ENCODE measurements around the gene THRB.

THRB gene

DNA sequence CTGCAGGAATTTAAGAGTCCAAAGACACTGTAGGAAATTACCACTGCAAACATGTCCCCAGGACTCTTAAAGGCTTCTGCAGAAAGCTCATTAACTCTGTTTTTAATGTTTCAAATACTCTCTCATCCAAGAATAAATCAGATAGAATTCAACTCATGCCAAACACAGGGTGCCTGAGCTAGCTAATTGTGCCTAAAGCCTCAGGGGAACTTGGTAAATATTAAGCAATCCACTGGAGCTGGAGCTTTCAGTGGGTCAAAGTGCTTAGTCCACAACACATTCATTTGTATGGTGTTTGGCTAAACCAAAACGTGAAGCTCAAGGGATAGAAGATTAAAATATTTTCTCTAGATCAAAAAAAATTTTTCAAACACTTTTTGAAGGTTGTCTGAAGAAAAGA, 131.4 kb downstream of the THRB start:
- H3K27me3 ChIP-seq, result no peaks in the 10 kb centered on the region
- H3K4me1 ChIP-seq, result no peaks in the 10 kb centered on the region
- no peak for DNase-seq
- no peaks in the 10 kb centered on the region for H3K9me3 ChIP-seq
- TF ChIP-seq, protein P1, sequence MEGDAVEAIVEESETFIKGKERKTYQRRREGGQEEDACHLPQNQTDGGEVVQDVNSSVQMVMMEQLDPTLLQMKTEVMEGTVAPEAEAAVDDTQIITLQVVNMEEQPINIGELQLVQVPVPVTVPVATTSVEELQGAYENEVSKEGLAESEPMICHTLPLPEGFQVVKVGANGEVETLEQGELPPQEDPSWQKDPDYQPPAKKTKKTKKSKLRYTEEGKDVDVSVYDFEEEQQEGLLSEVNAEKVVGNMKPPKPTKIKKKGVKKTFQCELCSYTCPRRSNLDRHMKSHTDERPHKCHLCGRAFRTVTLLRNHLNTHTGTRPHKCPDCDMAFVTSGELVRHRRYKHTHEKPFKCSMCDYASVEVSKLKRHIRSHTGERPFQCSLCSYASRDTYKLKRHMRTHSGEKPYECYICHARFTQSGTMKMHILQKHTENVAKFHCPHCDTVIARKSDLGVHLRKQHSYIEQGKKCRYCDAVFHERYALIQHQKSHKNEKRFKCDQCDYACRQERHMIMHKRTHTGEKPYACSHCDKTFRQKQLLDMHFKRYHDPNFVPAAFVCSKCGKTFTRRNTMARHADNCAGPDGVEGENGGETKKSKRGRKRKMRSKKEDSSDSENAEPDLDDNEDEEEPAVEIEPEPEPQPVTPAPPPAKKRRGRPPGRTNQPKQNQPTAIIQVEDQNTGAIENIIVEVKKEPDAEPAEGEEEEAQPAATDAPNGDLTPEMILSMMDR (IDR thresholded peaks at IDR 0.05; ENCODE audit: low read depth, low read length), result no peak
- H3K4me3 ChIP-seq (ENCODE audit: low read depth, low read length), result no peak overlapping the region
- H3K36me3 ChIP-seq, result no peaks in the 10 kb centered on the region

DNA sequence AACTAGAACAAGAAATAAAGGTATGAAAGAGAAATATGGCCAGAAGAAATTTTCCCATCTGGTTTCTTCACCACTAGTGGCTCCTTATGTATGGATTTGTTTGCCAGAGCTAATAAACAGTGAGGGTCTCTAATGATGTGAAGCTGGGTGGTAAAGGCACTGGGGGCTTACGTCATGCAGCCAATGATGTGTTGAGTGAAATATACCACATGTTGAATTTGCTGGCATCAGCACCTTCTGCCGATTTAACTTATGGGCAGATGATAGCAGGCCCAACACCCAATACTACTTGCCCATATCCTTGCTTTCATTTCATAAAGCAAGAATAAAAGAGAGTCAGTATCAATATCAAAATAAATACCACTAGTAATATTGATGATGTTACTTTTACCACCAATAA, 133.0 kb downstream of the THRB start:
- Histone ChIP-seq H3K36me3 (no peaks in the 10 kb centered on the region), H3K27me3 (no peaks in the 10 kb centered on the region), H3K4me1 (no peaks in the 10 kb centered on the region), H3K9me3 (no peaks in the 10 kb centered on the region), H3K4me3 (ENCODE audit: low read depth, low read length) (no peak overlapping the region)
- TF ChIP-seq, protein P1 (IDR thresholded peaks at IDR 0.05; ENCODE audit: low read depth, low read length), result no peak
- no peak for DNase-seq

DNA sequence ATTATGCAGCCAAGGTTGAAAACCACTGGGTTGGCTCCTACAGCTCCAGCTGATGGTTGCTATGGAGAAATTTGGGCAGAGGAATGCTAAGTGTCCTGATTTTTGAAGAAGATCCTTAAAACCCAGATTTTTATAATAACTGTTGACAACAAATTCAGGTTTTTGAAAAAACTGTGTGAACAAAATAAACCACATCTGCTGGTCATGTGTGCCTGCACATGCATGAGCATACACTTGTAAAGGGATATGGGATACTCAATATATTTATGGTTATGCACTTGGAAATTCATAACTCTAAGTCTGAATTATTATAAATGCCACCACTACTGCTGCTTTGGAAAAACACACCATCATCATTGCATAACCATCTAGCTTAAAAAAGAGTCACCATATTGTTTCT, 133.7 kb downstream of the THRB start:
- no peaks in the 10 kb centered on the region for H3K4me1 ChIP-seq
- no peaks in the 10 kb centered on the region for H3K36me3 ChIP-seq
- TF ChIP-seq, protein P1 (IDR thresholded peaks at IDR 0.05; ENCODE audit: low read depth, low read length), result no peak

DNA sequence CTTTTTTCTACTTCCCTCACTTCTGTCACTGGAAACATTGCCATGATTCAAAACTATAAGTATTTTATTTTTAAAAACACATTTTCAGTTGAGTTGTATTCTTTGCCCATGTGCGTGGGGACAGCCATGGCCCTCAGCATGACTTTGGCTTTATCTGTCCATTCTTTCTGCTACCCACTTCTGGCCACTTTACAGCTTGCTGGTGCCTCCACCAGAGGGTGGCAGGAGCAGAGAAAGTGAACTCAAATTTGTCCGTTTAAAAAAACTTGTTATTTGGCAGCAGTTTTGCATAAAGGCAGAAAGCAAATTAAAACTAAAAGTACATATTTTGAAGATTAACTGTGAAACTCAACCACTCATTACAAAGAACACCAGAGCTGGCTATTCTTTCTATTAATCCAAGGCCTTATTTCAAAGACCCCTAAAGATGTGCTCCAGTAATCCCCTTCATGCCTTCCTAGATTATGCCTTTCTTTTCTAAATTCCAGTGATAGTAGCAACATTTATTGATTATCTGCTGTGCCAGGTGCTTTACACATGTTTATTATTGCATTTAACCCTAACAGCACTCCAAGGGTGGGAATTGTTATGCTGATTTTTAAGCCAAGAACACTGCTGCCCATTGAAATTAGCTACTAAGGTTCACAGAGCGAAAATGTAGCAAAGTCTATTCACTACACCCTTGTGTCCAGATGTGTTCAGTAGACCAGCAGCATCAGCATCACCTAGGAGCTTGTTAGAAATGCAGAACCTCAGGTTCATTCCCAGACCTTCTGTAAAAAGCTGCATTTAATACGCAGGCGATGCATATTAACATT, 134.8 kb downstream of the THRB start:
- no peak for DNase-seq
- H3K27me3 ChIP-seq, result no peaks in the 10 kb centered on the region
- TF ChIP-seq, protein P1 (IDR thresholded peaks at IDR 0.05; ENCODE audit: low read depth, low read length), result no peak

More for the DNA sequence above, 133.7 kb downstream of the THRB start:
- Histone ChIP-seq H3K27me3 (no peaks in the 10 kb centered on the region), H3K4me3 (ENCODE audit: low read depth, low read length) (no peak overlapping the region), H3K9me3 (no peaks in the 10 kb centered on the region)
- DNase-seq, result no peak

DNA sequence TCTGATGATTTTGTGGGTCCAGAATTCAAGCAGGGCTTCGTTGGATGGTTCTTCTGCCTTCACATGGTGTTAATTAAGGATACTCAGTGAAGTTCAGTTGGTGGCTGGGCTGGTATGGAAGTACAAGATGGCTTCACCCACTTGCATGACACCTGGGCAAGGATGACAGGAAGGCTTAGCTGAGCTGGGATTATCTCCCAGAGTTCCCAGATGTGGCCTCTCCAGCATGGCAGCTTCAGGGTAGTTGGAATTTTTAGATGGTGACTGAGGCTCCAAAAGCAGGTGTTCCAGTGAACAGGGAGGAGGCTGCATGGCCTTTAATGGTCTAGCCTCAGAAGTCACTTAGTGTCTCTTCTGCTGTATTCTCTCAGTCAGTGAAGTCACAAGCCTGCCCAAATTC, 135.5 kb downstream of the THRB start:
- no peak for DNase-seq
- H3K4me1 ChIP-seq, result no peaks in the 10 kb centered on the region
- no peaks in the 10 kb centered on the region for H3K27me3 ChIP-seq
- no peaks in the 10 kb centered on the region for H3K9me3 ChIP-seq
- no peak overlapping the region for H3K4me3 ChIP-seq (ENCODE audit: low read depth, low read length)
- no peaks in the 10 kb centered on the region for H3K36me3 ChIP-seq
- TF ChIP-seq, protein P1 (IDR thresholded peaks at IDR 0.05; ENCODE audit: low read depth, low read length), result no peak

More for the DNA sequence above, 134.8 kb downstream of the THRB start:
- H3K4me3 ChIP-seq (ENCODE audit: low read depth, low read length), result no peak overlapping the region
- no peaks in the 10 kb centered on the region for H3K36me3 ChIP-seq
- H3K4me1 ChIP-seq, result no peaks in the 10 kb centered on the region
- H3K9me3 ChIP-seq, result no peaks in the 10 kb centered on the region

DNA sequence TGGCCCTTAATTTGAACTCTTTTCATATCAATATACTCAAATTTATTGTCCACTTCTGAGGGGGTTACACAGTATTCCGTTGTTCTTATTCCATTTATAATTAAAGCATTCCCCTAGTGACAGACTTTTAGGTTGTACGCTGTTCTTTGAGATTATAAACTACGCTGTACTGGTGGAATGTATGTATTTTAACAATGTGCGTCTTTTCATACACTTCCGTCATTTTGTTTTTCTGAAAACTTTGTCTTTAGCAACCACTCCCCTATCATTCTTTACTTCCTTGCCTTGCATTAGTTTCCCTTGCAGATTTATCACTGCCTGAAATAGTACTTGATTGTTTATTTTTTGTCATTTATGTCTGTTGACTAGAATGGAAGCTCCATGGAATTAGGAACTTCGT, 137.0 kb downstream of the THRB start:
- H3K4me3 ChIP-seq (ENCODE audit: low read depth, low read length), result no peak overlapping the region
- TF ChIP-seq, protein P1 (IDR thresholded peaks at IDR 0.05; ENCODE audit: low read depth, low read length), result no peak
- no peaks in the 10 kb centered on the region for H3K9me3 ChIP-seq
- DNase-seq, result no peak
- H3K27me3 ChIP-seq, result no peaks in the 10 kb centered on the region
- no peaks in the 10 kb centered on the region for H3K4me1 ChIP-seq
- no peaks in the 10 kb centered on the region for H3K36me3 ChIP-seq

All from BE2C (cell line).